Panc1 (cell line): ENCODE results near the gene ASB16.

Experiments
- POLR2AphosphoS5 ChIP-seq: IDR thresholded peaks from 2 replicates; pipeline ENCODE4 v1.6.1; 2012; ENCODE audit warnings: mild to moderate bottlenecking, low read depth, low read length, moderate library complexity
- SIN3A ChIP-seq: IDR thresholded peaks from 2 replicates; pipeline ENCODE4 v1.6.1; 2012; ENCODE audit warnings: low read depth, mild to moderate bottlenecking, low read length, moderate library complexity, borderline replicate concordance; ENCODE audit not compliant: insufficient read depth
- TCF7L2 ChIP-seq: IDR thresholded peaks from 2 replicates; pipeline ENCODE4 v1.6.1; 2011; ENCODE audit warnings: mild to moderate bottlenecking, low read depth, low read length, inconsistent platforms
- TF ChIP-seq, protein P1 (sequence below): fragments of 450-650 bp; IDR thresholded peaks from 2 replicates; pipeline ENCODE4 v1.5.1; 2017; ENCODE audit warnings: mild to moderate bottlenecking
- TF ChIP-seq, protein P2 (sequence below), 2 experiments: IDR thresholded peaks; 2 replicates each; pipeline ENCODE4 v1.6.1; 2011 to 2012; ENCODE audit warnings: low read depth in 2 of 2, control low read depth in 1 of 2, low read length in 1 of 2, mild to moderate bottlenecking in 1 of 2, moderate library complexity in 1 of 2; ENCODE audit not compliant: insufficient read depth in 1 of 2

DNA sequence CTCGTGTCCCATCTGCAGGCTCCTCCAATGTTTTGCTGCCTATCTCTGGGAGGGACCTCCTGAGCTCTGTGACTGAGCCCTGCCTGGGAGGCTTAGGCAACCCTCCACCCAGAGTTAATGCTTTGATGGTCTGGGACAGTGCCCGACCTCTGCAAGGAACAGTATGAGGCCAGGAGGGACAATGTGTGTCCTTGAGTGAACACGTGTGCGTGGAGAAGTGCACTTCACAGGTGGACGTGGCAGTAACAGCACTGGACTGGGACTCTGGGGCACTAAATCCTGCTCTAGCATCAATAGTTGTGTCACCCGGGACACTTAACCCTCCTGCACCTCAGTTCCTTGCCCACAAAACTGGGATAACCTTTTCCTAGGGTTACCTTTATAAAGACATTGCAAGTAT, 44.4 kb downstream of the ASB16 start:
- TF ChIP-seq POLR2AphosphoS5 (no peak), TCF7L2 (no peak), SIN3A (no peak)
- TF ChIP-seq, protein P1, sequence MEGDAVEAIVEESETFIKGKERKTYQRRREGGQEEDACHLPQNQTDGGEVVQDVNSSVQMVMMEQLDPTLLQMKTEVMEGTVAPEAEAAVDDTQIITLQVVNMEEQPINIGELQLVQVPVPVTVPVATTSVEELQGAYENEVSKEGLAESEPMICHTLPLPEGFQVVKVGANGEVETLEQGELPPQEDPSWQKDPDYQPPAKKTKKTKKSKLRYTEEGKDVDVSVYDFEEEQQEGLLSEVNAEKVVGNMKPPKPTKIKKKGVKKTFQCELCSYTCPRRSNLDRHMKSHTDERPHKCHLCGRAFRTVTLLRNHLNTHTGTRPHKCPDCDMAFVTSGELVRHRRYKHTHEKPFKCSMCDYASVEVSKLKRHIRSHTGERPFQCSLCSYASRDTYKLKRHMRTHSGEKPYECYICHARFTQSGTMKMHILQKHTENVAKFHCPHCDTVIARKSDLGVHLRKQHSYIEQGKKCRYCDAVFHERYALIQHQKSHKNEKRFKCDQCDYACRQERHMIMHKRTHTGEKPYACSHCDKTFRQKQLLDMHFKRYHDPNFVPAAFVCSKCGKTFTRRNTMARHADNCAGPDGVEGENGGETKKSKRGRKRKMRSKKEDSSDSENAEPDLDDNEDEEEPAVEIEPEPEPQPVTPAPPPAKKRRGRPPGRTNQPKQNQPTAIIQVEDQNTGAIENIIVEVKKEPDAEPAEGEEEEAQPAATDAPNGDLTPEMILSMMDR: no peak
- TF ChIP-seq, protein P2, sequence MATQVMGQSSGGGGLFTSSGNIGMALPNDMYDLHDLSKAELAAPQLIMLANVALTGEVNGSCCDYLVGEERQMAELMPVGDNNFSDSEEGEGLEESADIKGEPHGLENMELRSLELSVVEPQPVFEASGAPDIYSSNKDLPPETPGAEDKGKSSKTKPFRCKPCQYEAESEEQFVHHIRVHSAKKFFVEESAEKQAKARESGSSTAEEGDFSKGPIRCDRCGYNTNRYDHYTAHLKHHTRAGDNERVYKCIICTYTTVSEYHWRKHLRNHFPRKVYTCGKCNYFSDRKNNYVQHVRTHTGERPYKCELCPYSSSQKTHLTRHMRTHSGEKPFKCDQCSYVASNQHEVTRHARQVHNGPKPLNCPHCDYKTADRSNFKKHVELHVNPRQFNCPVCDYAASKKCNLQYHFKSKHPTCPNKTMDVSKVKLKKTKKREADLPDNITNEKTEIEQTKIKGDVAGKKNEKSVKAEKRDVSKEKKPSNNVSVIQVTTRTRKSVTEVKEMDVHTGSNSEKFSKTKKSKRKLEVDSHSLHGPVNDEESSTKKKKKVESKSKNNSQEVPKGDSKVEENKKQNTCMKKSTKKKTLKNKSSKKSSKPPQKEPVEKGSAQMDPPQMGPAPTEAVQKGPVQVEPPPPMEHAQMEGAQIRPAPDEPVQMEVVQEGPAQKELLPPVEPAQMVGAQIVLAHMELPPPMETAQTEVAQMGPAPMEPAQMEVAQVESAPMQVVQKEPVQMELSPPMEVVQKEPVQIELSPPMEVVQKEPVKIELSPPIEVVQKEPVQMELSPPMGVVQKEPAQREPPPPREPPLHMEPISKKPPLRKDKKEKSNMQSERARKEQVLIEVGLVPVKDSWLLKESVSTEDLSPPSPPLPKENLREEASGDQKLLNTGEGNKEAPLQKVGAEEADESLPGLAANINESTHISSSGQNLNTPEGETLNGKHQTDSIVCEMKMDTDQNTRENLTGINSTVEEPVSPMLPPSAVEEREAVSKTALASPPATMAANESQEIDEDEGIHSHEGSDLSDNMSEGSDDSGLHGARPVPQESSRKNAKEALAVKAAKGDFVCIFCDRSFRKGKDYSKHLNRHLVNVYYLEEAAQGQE (IDR thresholded peaks at IDR 0.05; ENCODE audit: insufficient read depth in 1 of 2, low read depth in 2 of 2, low read length in 1 of 2): no peak
